Upper lobe of right lung (tissue), 1 donor: ENCODE results near the gene SCLY. TPM values are rescaled to one million over a fixed set of nuclear protein-coding genes. Genes with fewer than 3 reads are reported as not detected.

ENCODE experiments used
- ATAC-seq: fragments of 200-7000 bp; cut with Tn5 transposase; one replicate; pipeline ENCODE4 v1.9.1; 2020; ENCODE audit warnings: mild to moderate bottlenecking, moderate library complexity
- DNase-seq: peaks from one replicate; pipeline ENCODE4 v3.0.0-alpha.2; 2020
- H3K27ac ChIP-seq: fragments of 200-600 bp; one replicate; pipeline ENCODE4 v1.8.0; 2022
- H3K27me3 ChIP-seq: fragments of 200-600 bp; one replicate; pipeline ENCODE4 v1.8.0; 2022; ENCODE audit warnings: mild to moderate bottlenecking
- H3K36me3 ChIP-seq: fragments of 200-600 bp; one replicate; pipeline ENCODE4 v1.8.0; 2022
- H3K4me1 ChIP-seq: fragments of 200-600 bp; one replicate; pipeline ENCODE4 v1.8.0; 2022
- H3K4me3 ChIP-seq: fragments of 200-600 bp; one replicate; pipeline ENCODE4 v1.8.0; 2022; ENCODE audit warnings: mild to moderate bottlenecking
- H3K9me3 ChIP-seq: fragments of 200-600 bp; one replicate; pipeline ENCODE4 v1.8.0; 2022
- intact Hi-C: fragments of 100-400 bp; cut with DNase I; formaldehyde crosslinking; loops from one replicate; pipeline ENCODE4 v1.11.0; 2022
- total RNA-seq: library from RNA; stranded (reverse); fragmentation: NEBNext Ultra II Directional; extraction: Animal tissue kit (Norgen Biotek cat#: 25700); gene quantifications from one replicate; pipeline ENCODE4 v1.2.1, GENCODE V29; 2021
- TF ChIP-seq, protein P1 (sequence below): fragments of 200-600 bp; IDR thresholded peaks from one replicate; pipeline ENCODE4 v1.8.0; 2022; ENCODE audit warnings: antibody characterized with exemption
- donor health status: DM: no; HTN: yes; CAD: no; lungs with severe emphysema.

Gene SCLY
- total RNA-seq, 1 donor from 2014 or later = 13.0 TPM

DNA sequence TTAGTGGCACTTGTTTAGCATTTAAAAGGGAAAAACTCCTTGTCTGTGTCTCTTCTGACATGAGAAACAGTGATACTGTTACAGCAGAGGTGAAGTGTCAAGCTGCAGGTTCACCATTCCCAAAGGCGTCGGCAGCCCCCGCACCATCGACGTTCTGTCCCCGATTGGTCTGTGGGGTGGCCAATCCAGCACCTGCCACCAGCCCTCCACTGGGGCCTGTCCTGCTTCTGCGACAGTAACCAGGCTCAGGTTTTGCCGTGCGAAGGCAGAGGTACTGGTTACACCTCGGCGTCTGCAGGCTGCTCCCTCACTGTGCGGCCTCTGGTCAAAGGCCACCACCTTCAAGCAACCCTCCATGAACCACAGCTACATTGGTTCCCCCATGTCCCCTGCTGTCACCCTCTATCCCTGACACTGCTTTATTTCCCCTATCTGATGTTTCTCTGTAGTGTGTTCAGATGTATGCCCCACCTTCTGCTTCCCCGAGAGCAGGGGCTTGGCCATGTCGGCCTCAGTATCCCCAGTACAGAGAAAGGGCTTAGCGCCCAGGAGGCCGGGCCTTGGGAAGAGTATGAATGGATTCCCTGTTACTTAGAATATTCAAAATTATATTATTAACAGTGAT, 30.7 kb downstream of the SCLY start:
- Histone ChIP-seq H3K36me3 (no peaks in the 10 kb centered on the region), H3K27me3 (no peaks in the 10 kb centered on the region), H3K9me3 (no peaks in the 10 kb centered on the region), H3K4me1 (no peaks in the 10 kb centered on the region), H3K27ac (no peak overlapping the region), H3K4me3 (no peak overlapping the region)
- TF ChIP-seq, protein P1, sequence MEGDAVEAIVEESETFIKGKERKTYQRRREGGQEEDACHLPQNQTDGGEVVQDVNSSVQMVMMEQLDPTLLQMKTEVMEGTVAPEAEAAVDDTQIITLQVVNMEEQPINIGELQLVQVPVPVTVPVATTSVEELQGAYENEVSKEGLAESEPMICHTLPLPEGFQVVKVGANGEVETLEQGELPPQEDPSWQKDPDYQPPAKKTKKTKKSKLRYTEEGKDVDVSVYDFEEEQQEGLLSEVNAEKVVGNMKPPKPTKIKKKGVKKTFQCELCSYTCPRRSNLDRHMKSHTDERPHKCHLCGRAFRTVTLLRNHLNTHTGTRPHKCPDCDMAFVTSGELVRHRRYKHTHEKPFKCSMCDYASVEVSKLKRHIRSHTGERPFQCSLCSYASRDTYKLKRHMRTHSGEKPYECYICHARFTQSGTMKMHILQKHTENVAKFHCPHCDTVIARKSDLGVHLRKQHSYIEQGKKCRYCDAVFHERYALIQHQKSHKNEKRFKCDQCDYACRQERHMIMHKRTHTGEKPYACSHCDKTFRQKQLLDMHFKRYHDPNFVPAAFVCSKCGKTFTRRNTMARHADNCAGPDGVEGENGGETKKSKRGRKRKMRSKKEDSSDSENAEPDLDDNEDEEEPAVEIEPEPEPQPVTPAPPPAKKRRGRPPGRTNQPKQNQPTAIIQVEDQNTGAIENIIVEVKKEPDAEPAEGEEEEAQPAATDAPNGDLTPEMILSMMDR = no peak
- intact Hi-C loops = no loop called here
- DNase-seq (no peak), ATAC-seq (no peak)

DNA sequence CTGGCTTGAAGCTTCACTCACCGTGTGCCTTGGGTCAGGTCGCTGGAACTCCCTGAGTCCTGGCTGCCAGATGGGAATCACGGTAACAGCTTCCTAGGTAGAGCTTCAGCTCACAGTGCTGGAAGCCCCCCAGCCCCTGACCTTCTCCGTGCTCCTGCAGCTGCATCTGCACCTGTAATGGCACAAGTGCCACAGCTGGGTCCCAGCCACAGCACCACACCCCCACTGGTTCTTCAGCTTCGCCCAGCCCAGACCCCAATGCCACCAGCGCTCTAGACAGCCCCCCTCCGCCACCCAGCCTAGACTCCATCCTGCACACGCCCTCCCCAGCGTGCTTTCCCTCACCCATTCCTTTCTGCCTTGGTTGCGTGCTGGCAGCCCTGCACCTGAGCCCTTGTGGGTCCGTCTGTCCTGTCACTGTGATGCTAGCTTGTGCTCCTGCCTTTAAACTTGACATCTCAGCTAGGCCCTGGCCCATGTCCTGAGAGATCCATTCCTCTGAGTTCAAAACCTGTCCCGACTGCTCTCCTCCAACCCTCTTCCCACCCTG, 31.8 kb downstream of the SCLY start:
- Histone ChIP-seq H3K27me3 (no peaks in the 10 kb centered on the region), H3K36me3 (no peaks in the 10 kb centered on the region), H3K4me3 (no peak overlapping the region), H3K27ac (no peak overlapping the region), H3K4me1 (no peaks in the 10 kb centered on the region), H3K9me3 (no peaks in the 10 kb centered on the region)
- no peak for DNase-seq
- intact Hi-C loops = no loop called here
- no peak for ATAC-seq
- TF ChIP-seq, protein P1 = no peak

DNA sequence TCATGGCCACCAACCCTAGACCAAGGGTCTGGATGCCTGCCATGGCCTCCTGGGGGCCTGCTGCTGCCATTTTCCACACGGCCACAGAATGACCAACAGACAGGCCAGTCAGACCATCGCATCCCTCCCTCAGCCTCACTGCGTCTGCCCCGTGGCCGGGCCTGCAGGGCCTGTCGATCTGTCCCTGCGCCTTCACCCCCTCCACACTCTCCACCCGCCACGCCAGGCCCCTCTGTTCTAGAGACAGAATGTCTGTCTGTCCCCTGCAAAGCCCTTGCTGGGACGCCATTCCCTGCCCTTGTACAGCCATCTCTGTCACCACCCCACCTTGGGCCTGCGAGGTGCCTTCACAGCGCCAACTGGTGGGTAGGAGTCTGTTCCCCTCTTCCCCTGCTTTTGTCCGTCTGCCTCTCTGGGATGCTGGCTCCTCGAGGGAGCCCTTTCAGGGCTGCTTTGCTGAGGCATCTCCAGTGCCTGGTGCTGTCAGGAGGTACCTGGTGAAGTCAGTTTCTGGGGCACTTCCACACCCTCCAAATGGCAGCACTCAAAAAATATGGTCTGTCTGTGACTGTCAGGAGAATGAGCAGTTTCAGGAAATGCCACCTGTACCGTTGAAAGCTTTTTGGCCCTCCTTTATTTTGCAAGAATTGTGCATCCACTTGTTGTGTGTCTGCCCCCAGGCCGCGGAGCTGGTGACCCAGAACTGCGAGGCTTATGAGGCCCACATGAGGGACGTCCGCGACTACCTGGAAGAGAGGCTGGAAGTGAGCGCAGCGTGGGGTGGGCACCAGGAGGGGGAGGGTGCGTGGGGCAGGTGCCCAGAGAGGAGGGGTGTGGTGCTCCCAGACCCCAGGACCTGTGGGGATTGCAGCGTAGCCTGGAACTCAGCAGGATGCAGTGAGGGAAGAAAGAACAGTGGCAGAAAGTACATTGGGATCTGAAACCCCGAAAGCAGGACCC, 32.7 kb downstream of the SCLY start:
- H3K27me3 ChIP-seq = no peaks in the 10 kb centered on the region
- H3K4me1 ChIP-seq = no peaks in the 10 kb centered on the region
- H3K27ac ChIP-seq = no peak overlapping the region
- no peak overlapping the region for H3K4me3 ChIP-seq
- intact Hi-C loops = no loop called here
- no peaks in the 10 kb centered on the region for H3K36me3 ChIP-seq
- ATAC-seq (no peak), DNase-seq (no peak)
- H3K9me3 ChIP-seq = no peaks in the 10 kb centered on the region
- TF ChIP-seq, protein P1 = no peak

DNA sequence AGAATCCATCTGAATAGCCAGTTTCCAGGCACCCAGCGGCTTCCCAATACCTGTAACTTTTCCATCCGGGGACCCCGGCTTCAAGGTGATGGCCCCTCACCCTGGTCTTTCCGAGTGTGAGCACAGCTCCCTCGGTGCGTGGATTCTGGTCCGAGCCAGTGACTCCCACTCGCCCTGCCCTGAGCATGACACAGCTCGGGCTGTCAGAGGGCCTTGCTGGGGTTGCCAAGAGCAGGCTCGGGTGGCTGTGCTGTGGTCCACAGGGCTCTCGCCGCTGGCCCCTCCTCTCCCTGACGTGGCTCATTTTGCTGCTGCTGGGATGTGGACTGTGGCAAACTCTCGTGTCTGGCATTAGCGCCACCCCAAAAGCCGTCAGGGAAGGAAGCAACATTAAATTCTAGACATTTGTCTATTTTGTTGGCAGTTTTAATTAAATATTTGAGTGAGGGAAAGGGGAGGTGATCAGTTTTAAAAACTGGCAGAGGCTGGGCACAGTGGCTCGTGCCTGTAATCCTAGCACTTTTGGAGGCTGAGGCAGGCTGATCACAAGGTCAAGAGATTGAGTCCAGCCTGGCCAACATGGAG, 33.7 kb downstream of the SCLY start:
- Histone ChIP-seq H3K36me3 (no peaks in the 10 kb centered on the region), H3K27me3 (no peaks in the 10 kb centered on the region), H3K27ac (no peak overlapping the region), H3K9me3 (no peaks in the 10 kb centered on the region), H3K4me1 (no peaks in the 10 kb centered on the region), H3K4me3 (no peak overlapping the region)
- ATAC-seq (no peak), DNase-seq (no peak)
- TF ChIP-seq, protein P1 = no peak
- intact Hi-C loops = no loop called here

DNA sequence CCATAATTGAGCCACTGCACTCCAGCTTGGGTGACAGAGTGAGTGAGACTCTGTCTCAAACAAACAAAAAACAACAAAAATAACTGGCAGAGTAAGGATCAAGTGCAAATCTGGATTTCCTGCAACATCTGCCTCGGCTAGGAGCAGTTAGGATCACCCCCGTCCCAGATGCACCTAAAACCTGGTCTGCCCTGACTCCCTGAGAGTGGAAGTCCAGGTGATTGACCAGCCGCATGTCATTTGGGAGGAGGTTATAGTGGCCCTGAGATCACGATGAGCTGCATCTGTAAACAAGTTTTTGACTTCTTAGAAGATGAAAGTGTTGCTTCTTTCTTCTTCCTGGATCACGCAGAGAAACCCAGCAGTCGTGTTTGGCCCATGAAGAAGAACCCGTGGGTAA, 34.3 kb downstream of the SCLY start:
- Histone ChIP-seq H3K27ac (no peak overlapping the region), H3K9me3 (no peaks in the 10 kb centered on the region), H3K4me1 (no peaks in the 10 kb centered on the region), H3K36me3 (no peaks in the 10 kb centered on the region), H3K27me3 (no peaks in the 10 kb centered on the region), H3K4me3 (no peak overlapping the region)
- TF ChIP-seq, protein P1 = no peak
- intact Hi-C loops = no loop called here
- no peak for DNase-seq
- ATAC-seq = no peak
